GM15510 (cell line): ENCODE data around the gene SYTL2.

Source experiments
- POLR2A ChIP-seq: IDR thresholded peaks from 3 replicates; pipeline ENCODE4 v1.6.1; 2011; ENCODE audit warnings: borderline replicate concordance; ENCODE audit not compliant: insufficient read length; ENCODE audit errors: extremely low read depth

The SYTL2 gene

DNA sequence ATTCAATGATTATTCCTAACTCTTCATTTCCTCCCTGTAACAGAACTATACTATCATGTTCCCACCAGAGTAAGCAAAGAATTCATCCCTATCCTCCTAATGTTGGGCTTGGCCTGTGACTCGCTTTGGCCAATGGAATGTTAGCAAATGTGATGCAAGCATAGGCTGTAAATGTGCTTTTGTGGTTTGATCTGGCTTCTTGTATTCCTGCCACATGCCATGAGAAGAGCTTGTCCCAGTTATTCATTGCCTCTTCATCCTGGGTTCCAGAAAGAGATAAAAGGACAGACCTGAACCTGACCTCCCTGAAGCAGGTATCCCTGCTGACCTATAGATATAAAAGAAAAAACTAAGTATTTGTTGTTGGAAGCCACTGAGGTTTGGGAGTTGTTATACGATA is 51.0 kb downstream of the SYTL2 start:
- no peak for TF ChIP-seq POLR2A

DNA sequence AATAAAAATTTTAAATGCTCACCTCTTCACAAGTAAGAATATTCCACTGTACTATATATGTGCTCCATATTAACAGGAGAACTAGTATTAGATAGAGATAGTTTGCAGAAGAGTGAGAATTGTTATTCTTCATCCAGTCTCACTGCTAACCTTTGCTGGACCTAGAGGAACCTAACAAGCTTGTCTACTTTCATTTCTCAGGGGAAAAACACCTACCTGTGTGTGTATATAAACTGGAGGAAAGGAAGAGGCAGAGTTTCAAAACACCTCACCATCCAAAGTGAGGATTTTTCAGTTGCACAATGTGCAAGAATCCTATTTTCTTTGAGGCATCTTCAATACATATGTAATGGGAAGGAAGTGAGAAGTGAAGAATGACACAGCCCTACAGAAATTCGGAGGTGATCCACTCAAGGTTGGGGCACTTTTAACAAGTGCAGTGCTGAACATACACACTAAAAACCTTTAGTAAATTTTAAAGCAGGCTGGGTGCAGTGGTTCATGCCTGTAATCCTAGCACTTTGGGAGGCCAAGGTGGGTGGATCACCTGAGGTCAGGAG is 52.4 kb downstream of the SYTL2 start:
- TF ChIP-seq POLR2A, result no peak

DNA sequence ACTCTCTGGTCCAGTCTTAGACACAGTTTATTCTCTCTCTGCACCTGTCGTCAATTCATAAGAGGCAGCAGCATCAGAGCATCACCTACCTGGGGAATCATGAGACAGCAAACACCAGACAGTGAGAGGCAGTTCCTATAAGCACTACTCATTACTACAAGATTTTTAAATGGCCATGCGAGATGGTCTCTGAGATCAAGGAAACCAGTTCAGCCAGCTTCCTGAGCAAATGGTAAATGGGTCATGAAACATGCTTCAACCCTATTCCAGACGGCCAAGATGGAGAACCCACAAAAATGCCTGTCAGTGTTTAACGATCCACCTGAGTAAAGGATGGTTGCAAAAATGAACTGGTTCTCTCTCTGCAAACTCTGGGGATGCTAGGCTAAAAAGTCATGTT is 52.9 kb downstream of the SYTL2 start:
- no peak for TF ChIP-seq POLR2A

DNA sequence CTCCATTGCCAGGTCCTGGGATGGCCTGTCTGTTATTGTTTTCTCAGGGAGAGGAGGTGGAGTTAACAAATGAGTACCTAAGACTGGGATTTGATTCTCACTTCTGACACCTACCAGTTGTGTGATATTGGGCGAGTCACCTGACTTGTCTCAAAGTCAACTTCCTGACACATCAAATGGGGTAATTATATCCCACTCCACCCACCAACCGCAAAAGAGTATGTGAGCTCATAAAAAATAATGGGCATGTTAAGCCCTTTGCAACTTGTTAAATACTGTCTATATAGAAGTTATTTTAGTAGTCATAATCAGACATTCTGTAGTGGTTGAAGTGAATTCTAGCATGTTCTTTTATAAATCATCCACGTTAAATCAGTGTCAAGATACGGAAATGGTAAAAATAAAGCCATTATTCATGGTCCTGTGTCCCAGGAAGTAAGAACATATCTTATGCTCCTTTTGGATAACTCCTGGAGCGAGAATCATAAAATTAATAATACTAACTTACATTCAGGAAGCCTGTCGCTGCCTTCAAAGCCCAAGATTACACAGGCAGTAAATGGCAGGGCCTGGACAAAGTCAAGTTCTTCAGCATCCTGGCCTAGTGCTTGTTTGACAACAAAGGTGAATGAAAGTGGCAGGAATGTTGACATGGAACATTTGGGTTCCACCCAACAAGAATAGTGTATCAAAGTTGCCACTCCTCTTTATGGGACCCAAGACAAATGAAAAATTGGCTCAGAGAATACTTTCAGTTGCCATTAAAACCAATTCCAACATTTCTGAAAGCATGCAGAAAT is 54.3 kb downstream of the SYTL2 start:
- no peak for TF ChIP-seq POLR2A

DNA sequence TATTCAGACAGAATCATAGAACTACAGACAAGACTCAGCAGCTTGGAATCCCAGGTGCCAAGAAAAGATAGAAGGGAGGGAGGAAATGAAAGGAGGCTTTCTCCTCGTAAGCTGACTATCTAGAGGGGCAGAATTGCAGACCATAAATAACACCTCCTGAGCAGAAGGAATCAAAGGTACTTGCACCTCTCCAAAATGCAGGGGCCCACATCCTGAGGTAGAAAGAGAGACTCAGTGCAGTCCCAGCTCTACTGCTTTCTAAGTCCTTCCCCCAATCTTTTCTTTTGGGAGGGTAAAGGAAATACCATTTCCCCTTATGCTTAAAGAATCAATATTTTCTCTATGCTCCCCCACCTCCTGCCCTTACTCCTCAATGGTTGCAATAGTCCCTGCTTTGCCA is 55.2 kb downstream of the SYTL2 start:
- TF ChIP-seq POLR2A, result no peak

DNA sequence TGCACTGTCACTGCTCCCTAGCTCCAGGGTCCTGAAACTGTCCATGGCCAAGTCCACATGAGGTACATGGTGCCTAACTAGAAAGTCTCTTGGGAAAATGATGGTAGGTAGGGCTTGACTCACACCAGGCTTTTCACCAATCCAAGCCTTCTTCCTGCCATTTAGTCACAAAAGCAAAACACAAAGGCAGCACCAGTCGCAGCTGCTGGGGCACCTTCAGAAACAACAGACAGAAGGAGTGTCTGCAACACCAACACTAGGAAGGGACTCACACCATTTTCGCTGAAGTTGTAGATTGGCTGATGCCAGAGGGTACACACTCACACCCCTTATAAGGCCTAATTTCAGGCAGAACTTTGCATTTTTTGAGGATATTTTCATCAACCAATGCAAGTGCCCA is 55.7 kb downstream of the SYTL2 start:
- no peak for TF ChIP-seq POLR2A

DNA sequence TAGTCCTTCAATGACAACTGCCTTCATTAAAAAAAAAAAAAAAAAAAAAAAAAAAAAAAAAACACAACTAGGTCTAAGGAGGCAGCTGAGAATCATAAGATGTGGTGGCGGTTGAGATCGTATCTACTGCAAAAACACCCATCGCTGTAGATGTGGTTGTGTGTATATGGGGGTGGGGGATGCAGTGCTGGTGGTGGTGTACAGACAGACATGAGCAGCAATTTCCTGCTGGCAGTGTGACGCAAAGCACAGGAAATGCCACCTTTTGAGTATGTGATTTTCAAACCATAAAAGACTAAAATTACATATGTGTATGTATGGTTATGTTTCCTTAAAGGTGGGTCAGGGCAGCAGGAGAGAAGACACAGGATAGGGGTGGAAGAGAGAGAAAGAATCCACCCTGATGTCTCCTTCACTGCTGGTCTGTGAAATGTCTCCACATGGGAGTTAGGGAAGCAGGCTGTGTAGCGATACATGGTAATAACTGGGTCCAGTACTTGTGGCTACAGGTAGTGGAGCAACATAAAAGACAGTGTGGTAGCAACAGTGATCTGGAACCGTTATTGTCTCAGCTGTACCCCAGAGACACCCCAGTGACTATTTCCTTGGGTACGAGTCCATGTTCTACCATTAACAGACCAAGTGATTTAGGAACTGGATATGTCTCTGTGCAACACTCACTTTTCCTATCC is 57.9 kb downstream of the SYTL2 start:
- no peak for TF ChIP-seq POLR2A

DNA sequence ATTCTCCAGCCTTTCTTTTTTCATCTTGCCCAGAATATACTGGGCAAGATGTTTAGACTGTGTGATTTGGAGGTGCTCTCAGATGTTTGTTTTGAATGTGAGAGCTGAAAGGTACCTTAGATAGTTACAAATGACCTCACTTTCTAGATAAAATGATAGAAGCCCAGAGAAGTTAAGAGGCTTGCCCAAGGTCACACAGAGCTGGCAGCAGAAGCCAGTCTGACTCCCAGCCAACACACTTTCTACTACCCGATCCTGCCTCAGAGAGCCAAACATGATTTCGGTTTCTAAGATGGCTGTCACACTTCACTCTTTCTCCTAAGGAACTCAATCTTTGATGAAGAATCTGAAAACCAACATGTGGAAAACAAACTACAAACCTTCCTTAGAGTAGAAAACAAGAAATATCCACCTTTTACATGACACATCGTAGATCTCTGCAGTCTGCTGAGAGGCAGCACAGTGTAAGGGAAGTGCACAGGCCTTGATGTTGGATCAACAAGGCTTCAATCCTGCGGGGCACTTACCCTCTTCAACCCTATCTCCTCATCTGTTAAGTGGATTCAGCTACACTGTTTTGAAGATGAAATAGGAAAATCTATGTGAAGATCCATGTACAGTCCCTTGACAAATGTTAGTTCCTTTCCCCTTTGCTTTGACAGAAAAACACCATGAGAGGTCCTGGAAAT is 58.6 kb downstream of the SYTL2 start:
- no peak for TF ChIP-seq POLR2A

DNA sequence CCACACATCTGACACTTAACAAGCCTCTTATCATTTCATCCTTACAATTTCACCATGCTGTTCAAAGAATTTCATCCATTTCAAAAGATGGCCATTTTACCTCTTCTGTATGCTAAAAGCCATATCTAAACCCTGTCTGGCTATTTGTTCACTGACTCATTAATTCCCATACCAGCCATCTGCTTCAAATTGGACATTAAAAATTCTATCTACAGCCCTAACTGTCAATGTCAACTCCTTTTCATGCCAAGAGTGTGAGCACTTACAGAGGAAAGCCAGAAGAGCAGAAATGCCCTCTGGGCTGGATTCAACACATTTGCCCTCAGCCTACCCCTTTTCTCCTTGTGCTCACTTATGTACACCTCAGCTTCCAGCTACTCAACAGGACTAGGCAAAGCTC is 59.2 kb downstream of the SYTL2 start:
- no peak for TF ChIP-seq POLR2A

DNA sequence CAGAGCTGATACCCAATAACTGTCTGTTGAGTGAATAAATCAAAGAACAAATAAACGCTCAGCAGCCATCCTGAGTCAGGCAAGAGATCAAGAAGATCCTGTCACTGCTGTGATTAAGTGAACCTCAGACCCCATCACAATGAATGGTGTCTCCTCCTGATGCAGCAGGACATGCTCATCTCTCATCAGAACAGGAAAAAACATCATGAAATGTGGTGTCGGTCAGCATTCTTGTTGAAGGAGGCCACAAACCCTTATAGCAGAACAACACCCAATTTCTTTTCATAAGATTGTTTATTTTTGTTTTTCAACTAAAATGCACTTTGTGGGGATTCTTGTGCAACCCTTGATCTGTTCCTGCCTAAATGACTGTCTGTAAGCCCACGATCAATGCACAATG is 60.3 kb downstream of the SYTL2 start:
- TF ChIP-seq POLR2A, result no peak

DNA sequence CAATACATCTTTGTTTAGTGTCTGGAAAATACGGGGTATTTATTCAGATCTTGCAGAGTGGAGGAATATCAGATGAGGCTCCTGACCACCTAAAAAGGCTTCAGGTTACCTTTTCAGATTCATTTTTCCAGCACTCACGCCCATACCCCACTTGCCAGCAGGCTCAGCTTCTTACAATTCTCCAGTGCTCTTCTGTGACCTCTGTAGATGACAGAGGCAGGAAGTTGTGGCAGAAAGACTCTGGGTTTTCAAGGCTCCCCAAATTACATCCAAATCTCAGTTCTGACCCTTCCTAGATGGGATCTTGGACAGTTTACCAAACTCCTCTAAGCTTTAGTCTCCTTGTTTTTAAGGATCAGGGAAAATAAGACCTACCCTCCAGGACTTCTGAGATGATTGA is 61.1 kb downstream of the SYTL2 start:
- TF ChIP-seq POLR2A, result no peak

DNA sequence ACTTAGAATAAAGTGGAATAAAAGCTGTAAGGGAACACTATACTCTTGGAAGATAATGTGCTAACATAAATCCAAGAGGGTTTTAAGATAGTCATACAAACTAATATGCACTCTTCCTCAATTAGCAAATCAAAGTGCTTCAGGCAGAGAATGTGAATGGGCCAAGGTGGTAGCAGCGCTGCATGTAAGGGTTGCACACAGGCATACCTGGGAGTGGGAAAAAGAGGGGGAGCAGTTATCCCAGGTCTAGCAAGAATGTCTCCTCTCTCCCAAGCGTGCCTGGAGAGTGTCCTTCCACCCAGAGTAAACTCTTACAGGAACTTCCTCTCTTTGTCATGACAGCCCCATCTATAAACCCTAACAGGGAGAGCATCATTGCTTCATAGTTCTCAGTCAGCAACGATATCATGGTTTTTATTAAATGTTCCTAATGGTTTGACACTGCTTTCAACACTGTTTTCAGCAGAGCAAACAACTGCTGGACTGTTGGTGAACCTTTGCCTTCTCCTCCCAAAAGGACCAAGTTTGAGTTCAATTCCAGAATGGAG is 61.6 kb downstream of the SYTL2 start:
- TF ChIP-seq POLR2A, result no peak

DNA sequence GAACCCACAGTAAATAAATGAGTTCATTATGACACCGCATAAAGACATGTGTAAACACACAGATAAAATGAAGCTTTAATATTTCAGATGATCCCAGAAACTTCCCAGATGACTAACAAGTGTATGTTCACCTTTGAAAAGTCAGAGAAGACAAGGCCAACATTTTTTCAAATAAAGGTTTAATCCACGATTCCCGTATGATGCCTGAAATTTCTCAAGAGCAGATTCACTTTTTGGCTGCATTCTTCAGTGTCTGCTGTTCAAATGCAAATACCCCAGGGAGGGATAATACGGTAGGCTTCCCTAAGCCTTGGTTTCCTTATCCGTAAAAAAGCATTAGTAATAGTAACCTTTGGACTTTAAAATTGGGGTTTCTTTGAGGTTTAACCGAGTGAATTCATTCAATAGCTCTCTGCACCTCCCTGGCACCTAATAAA is 62.5 kb downstream of the SYTL2 start:
- no peak for TF ChIP-seq POLR2A

DNA sequence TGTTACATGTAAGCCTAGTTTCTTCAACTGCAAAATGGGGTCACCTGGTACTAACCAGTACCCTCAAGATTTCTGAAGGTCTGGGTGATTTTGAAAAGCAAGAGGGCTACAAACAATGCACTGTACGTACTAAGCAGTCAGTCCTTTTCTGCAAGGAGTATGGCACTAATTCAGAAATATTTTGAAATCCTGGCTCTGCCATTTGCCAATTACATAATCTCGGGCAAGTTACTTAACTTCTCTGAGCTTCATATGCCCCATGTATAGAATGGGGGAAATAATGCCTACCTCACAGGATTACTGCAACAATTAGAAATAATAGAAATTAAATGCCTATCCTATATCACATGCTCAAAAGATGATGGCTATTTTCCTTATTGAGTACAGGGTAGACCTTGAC is 64.3 kb downstream of the SYTL2 start:
- TF ChIP-seq POLR2A, result no peak

DNA sequence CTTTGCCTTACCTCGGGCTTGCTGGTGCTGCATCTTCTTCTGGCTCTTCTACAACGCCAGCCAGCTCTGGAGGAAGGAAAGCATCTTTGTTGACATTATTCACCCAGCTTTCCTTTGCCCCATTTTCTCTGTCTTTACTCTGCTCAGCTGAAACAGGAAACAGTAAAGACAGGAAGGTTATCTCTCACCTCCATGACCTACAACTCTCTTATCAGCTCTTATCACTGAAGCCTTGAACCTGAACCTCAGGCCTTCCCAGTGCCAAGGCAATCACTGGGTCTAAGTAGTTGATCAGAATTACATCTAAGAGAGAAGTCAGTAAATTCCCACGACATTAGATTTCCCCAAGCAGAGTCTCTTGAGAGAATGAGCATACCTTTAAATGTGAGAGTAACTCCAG is 65.3 kb downstream of the SYTL2 start:
- no peak for TF ChIP-seq POLR2A

DNA sequence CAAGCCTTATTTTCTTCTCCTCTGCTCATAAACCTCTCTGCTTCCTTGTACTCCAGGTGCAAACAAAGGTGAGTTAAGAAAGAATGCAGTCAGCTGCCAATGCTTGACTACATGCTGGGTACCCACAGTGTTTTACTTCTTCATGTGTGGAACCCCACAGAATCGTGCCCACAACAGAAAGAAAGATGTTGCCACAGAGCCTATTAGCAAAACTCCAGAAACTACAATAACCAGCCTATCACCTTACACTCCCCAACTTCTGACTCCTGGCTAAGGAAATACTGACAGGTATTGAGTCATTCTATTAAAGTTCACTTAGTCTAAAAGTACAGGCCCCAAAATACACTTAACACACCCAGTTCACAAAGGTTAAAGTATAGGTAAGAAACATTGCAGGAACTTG is 68.1 kb downstream of the SYTL2 start:
- no peak for TF ChIP-seq POLR2A

DNA sequence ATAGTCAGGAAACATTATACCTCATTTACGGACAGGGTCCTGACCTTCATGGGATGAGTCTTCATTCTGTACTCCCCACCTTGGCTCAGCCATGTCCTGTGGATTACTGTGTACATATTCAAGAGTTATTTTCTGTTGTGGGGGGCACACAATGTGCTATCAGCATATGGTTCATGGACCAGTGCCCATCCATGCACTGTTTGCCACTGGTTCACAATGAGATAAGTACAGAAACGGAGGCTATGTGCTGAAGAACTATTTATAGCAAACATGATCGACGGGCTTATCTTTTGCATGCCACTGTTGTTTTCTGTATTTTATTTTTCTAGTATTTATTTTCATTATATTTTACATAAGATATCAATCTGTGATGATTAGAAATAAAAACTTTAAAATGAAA is 68.6 kb downstream of the SYTL2 start:
- no peak for TF ChIP-seq POLR2A
